GM10847 (cell line): ENCODE data around the gene ZBTB20.

ENCODE experiments used
- POLR2A ChIP-seq: IDR thresholded peaks from 2 replicates; pipeline ENCODE4 v1.6.1; 2011; ENCODE audit not compliant: insufficient read length; ENCODE audit errors: extremely low read depth

The ZBTB20 gene

DNA sequence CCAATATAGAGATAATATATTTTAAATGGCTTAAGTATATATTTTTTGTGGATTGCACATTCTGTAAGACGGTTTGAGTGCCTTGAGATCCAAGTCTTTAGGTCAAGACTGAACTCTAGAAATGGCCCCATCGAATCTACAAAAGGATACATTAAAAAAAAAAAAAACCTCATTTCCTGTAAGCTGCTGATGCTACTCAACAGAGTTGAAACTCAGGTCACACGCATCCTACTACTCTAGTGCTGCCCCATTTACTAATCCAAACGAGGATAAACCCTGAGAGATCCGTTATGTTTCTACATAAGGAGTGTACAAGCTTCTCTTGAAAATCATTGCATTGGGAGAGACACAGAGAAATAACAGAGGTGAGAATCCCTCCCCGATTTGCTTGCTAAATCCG, 666.0 kb downstream of the ZBTB20 start:
- TF ChIP-seq POLR2A: no peak

DNA sequence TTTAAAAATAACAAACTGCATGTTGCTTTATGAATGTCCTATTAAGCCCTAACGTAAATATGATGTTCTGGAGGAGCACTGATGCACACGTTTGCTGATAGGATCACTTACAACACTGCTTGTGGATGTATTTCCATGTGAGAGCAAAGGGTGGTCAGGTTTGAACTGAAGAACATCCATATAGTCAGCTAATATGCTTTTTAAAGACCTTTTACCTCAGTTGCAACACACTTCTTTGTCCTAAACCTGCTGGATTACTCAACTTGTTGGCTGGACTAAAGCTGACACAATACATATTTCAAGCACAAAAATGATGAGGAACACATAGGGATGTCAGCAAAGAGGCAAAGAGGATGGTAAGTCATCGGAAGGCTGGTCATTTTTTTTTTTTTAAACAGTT, 666.6 kb downstream of the ZBTB20 start:
- no peak for TF ChIP-seq POLR2A

DNA sequence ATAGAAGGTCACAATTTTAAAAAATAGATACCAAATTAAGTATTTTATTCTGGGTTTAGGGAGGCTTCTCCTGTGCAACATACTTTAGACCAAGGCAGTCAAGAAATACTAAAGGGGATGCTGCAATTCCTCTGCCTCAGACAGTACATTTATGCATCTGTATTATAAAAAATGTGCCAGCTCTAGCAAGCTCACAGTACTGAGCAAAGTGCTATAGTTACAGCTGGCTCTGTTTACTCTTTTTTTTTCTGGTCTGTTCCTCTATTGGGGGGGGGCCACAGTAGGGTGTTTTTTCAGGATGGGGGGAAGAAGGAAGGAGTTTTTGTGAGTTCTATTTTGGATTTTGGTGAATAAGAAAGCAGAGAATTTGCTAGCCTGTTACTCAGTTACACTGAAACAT, 668.3 kb downstream of the ZBTB20 start:
- no peak for TF ChIP-seq POLR2A

DNA sequence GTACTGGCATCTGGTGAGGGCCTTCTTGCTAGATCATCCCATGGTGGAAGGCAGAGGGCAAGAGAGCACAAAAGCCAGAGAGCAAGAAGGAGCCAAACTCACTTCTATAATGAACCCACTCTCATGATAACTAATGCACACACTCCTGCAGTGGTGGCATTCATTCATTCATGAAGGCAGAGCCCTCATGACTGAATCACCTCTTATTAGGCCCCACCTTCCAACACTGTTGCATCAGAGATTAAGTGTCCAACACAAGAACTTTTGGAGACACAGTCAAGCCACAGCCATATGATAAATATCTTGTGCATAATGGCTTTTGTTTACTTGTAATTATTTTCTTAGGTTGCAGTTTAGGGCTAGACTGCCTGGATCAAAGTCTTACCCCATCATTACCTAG, 670.6 kb downstream of the ZBTB20 start:
- no peak for TF ChIP-seq POLR2A

DNA sequence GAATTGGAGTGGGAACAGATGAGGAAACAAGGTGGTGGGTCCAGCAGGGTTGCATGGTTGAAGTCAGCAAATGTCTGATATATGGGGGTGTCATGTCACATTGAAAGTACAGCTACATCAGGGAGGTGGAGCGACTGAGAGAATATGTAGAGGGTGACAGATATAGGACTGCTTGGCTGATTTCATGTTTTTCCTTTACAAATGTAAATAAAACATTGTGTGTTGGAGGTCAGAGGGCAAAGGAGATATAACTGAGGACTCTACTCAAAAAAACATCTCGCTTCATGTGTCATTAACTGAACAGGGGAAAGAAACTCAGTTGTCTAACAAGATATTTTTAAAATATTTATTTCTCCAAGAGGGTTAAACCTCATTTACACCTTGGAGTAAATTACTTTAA, 675.6 kb downstream of the ZBTB20 start:
- no peak for TF ChIP-seq POLR2A

DNA sequence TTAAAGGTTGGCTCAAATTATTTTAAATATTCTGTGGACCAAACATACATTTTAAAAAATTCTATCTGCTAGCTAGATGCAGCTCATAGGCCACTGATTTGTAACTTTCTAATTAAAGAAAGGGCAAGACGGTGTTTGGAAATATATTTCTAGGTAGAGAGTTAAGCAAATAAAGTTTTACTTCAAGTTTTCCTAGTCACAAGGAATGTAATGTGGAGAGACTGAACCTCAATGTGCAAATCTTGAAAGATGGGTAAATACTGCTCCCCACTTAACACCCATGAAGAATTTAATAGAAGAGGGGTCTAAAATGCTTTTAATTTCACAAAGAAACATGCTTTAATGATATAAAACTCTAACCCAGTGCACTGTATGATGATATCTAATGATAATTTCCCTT, 678.0 kb downstream of the ZBTB20 start:
- TF ChIP-seq POLR2A: no peak

DNA sequence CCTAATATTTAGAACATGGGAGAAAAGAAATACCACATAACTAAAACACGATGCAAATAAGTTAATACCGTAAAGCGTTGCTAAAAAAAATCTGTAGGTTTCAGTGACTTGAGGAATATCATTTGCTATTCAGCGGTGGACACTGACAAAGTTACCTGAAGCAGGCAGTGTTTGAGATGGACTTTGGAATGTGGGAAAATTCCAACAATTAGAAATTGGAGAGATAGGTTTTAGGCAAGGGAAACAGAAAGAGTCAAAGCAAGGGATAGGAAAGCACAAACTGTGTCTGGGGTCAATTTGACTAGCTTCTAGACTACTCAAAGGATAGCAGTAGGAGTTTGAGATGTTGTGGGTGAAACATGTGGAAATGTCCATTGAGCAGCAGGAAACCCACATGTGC, 680.3 kb downstream of the ZBTB20 start:
- TF ChIP-seq POLR2A: no peak

DNA sequence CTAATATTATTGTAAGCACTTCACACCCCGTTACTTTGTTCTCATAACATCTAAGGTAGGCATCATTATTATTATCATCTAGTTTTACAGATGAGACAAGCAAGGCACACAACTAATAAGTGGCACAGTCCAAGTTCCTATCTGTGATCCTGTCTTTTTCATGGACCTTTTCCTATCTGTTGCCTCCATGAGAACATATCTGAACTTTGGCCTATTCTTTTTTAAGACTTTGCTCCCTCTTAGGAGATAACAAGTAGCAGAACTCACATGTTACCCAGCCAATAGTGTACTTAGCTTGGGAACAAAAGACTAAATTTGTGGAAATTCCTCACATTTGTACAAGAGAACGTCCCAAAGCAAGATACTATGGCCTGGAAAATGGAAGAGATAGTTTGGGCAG, 680.8 kb downstream of the ZBTB20 start:
- no peak for TF ChIP-seq POLR2A

DNA sequence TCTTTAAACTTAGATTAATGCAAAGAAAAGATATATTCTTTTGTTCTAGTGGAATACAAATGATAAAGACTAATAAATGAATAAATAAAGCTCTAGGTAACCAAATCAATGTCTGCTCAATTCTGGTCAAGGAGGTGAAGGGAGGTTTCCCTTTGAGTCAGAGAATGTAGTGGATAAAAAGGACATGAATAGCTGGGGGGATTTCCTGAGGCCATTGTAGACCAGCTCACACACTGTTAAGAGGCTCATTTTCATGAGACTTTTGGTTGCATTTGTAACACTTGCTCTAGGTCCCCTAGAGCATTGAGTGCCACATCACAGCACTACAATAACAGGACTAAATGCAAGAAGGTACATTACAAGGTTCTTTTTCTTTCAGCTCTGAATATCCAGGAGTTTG, 682.5 kb downstream of the ZBTB20 start:
- TF ChIP-seq POLR2A: no peak

DNA sequence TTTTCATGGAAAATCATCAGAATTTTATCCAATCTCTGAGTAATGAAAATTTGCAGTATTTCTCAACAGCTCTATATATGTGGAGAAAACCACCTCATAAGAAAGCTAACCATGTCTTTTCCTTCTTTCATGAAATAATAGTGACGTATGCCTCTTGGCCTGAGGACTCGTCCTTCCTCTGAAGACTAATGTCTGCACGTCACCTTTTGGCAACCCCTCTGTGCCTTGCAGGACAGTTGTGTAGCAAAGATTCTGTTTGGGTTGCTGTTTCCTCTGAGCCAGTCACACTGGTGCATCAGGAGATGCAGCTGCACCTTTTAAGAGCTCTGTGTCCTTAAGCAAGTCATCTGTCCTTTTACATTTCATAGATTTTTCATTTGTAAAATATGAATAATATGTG, 684.3 kb downstream of the ZBTB20 start:
- TF ChIP-seq POLR2A: no peak

DNA sequence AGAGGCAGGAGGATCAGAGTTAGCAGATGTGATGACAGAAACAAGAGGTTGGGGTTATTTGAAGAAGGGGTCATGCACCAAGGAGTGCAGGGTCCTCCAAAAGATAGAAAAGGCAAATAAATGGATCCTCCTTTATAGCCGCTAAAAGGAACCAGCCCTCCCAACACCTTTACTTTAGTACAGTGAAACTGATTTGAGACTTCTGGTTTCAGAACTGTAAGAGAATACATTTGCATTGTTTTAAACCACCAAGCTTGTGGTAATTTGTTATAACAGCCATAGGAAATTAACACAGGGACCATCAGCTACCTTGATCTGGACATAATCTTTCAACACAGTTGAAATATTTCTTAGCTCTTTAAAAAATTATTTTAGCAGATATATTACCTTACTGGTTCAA, 686.6 kb downstream of the ZBTB20 start:
- TF ChIP-seq POLR2A: no peak

DNA sequence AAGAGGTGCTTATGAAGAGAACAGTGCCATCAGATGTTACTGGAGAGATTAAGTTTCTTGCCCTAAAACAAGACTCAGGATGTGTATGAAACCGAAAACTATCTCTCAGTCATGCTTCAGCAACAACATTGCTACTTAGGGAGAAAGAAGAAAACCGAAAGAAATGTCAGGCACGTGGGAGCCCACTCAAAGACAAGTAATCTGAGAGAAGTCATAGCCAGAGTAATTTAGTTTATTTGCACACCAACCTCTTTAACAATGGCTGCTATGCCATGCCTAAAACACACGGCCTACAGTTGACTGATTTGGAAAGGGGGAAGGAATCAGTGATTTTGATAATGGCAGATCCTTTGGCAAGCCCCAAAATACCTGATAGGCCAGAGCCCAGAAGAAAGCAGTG, 690.3 kb downstream of the ZBTB20 start:
- no peak for TF ChIP-seq POLR2A

DNA sequence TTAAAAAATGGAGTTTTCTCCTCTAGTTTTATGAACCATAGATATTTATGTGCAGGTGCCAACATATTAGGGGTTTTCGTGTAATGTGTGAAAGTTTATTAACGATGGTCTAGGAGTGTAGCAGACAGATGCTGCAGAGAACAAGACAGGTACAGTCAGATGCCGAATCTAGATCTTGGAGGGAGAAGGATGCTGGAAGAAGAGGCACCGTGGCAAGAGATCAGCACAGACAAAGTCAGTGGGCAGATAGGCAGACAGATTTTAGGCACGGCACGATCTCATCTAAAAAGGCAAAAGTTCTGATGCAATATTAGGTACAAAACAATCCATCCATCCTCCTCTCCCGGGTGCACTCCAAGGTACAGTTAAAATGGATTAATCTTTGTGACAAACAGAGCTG, 691.7 kb downstream of the ZBTB20 start:
- TF ChIP-seq POLR2A: no peak

DNA sequence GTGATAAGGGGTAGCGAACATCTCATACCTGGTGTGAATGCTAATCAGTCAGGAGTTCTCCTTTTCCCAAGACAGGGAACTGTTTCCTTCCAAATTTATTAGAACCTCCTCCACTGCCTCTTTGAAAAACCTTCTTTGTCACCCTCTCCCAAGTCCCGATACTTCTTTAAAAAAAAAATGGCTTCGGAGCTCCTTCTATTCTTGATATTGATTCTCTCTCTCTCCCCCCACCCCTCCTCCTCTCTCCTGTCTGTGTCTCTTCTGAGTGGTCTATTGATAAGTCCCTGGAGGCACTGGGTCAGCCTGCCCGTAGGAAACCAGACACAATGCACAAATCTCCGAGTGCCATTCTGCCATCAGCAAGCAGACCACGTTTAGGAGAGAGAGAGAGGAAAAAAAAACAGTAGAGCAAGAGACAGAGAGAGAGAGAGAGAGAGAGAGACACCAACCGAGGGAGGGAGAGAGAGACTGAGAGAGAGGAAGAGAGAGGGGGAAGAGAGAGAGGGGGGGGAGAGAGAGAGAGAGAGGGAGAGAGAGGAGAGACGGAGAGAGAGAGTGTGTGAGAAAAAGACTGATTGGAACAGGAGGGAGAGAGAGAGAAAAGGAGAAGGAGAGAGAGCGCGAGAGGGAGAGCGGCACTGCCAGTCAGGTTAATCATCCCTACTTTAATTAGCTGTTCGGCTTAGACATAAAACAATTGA, 692.4 kb downstream of the ZBTB20 start:
- no peak for TF ChIP-seq POLR2A

DNA sequence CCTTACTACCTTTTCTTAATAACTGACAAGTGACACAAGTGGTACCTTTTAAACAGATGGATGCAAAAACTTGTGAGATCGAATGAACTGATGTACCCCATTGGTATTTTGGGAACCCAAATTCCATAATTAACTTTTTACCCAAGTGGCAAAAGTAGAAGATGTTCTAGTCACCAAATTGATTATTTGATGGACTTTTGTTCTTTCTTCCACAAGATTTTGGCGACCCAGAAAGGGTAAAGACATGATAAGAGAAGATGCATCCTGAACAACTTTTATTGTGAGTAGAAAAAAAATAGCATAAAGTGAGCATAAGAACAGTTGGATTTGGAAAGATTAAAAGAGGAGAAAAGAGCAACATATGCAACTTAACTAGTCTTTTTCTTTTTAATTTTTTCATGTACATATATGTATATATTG, 693.7 kb downstream of the ZBTB20 start:
- no peak for TF ChIP-seq POLR2A

DNA sequence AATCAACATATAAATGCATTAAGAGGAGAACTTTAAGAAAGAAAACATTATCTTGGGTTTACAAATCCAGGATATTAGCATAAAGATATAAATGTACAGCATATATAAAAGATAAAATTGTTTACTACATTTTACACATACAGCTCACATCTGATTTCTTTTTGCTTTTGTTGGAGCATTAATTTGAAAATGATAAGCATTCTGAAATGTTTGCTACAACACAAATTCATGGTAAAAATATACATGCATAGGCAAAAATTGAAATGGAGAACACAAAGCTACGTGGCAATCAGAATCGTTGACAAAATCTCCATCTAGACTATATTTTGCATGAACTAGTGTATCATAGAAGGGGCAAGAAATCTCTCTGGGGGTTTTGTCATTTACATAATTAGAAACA, 694.2 kb downstream of the ZBTB20 start:
- no peak for TF ChIP-seq POLR2A

DNA sequence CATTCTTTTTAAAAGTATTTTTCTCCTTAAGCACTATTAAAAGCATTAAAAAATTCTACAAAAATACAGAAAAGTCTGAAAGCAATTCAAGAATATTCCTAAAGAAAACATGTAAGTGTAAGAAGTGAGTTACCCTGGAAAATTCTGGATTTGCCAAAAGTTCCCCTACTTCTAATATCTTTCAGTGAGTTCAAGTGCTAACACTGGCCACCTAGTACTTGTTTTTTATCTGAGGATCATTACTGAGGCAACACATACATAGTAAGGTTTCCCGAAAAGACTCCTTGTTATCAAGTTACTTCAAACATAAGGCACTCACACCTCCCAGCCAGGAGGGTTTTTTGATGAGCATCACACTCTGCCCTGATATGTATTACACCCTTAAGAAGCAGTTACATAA, 694.8 kb downstream of the ZBTB20 start:
- no peak for TF ChIP-seq POLR2A
